Breast epithelium (tissue), 4 donors: ENCODE results near the gene STEAP2. TPM values are rescaled to one million over a fixed set of nuclear protein-coding genes. Genes with fewer than 3 reads are reported as not detected.
"Not testable (repeated sequence)": the region's sequence is repeated elsewhere in the genome, so short reads cannot be mapped to it uniquely, and the experiment has no call there.

Source experiments
- DNase-seq, 2 donors: peaks; one replicate each; pipeline ENCODE4 v3.0.0-alpha.2; 2019; ENCODE audit warnings: low spot score in 2 of 2
- H3K27ac ChIP-seq, 2 donors: fragments of 200-600 bp; sonication (generic) in 1 of 2; one replicate each; pipeline ENCODE4 v1.5.1; 2016 to 2019; ENCODE audit warnings: mild to moderate bottlenecking in 1 of 2
- H3K27me3 ChIP-seq, 2 donors: fragments of 200-600 bp; sonication (generic) in 1 of 2; one replicate each; pipeline versions ENCODE4 v1.5.1 to v1.6.0; 2017 to 2019; ENCODE audit warnings: control low read depth in 1 of 2, mild to moderate bottlenecking in 1 of 2
- H3K36me3 ChIP-seq: fragments of 200-600 bp; one replicate; pipeline ENCODE4 v1.5.1; 2019
- H3K4me1 ChIP-seq, 2 donors: fragments of 200-600 bp; sonication (generic); one replicate each; pipeline ENCODE4 v1.5.1; 2016 to 2019; ENCODE audit warnings: control low read depth in 1 of 2
- H3K4me3 ChIP-seq, 3 donors: fragments of 200-600 bp; sonication (generic); 1 replicate in 2 of 3; 2 replicates in 1 of 3; pipeline ENCODE4 v1.5.1; 2016 to 2019; ENCODE audit warnings: mild to moderate bottlenecking in 3 of 3, moderate library complexity in 2 of 3
- H3K9me3 ChIP-seq, 2 donors: fragments of 200-600 bp; sonication (generic) in 1 of 2; one replicate each; pipeline ENCODE4 v1.5.1; 2016 to 2019; ENCODE audit warnings: control low read depth in 1 of 2
- POLR2A ChIP-seq: fragments of 450-650 bp; IDR thresholded peaks from one replicate; pipeline ENCODE4 v1.6.1; 2016; ENCODE audit warnings: antibody characterized with exemption, mild to moderate bottlenecking, moderate library complexity
- POLR2AphosphoS5 ChIP-seq, 3 donors: sonication (generic); formaldehyde crosslinking; IDR thresholded peaks; one replicate each; pipeline ENCODE4 v1.6.1; 2017; ENCODE audit warnings: antibody characterized with exemption in 3 of 3
- intact Hi-C: fragments of 100-400 bp; cut with DNase I; formaldehyde crosslinking; loops from one replicate; pipeline ENCODE4 v1.15.1; 2023; ENCODE audit warnings: low total_unique reads
- total RNA-seq, 3 donors: library from RNA; depleted of rRNA; stranded (reverse); fragments of >200 nt; gene quantifications; one replicate each; pipeline ENCODE4 v1.1.0, GENCODE V29; 2016
- TF ChIP-seq, protein P1 (sequence below), 3 donors: fragments of 450-650 bp; IDR thresholded peaks; one replicate each; pipeline ENCODE4 v1.5.1; 2016 to 2017; ENCODE audit warnings: antibody characterized with exemption in 3 of 3, mild to moderate bottlenecking in 3 of 3, moderate library complexity in 3 of 3

Gene STEAP2
- total RNA-seq, 3 donors from 2014 or later: 14.4 to 81.9 (median 22.1) TPM

DNA sequence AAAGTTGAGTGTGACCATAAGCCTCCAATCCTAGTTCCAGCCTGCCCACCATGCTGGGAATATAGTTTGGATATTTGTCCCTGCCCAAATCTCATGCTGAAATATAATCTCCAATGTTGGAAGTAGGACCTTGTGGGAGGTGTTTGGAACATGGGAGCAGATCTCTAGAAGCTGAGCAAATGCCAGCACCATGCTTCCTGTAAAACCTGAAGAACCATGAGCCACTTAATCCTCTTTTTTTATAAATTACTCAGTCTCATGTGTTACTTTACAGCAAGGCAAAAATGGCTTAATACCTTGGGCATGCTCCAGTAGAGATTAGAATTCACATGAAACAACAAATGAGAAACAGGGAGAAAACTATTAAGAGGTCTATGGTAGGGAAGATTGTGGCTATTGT, 30.1 kb upstream of the STEAP2 start:
- TF ChIP-seq, protein P1, sequence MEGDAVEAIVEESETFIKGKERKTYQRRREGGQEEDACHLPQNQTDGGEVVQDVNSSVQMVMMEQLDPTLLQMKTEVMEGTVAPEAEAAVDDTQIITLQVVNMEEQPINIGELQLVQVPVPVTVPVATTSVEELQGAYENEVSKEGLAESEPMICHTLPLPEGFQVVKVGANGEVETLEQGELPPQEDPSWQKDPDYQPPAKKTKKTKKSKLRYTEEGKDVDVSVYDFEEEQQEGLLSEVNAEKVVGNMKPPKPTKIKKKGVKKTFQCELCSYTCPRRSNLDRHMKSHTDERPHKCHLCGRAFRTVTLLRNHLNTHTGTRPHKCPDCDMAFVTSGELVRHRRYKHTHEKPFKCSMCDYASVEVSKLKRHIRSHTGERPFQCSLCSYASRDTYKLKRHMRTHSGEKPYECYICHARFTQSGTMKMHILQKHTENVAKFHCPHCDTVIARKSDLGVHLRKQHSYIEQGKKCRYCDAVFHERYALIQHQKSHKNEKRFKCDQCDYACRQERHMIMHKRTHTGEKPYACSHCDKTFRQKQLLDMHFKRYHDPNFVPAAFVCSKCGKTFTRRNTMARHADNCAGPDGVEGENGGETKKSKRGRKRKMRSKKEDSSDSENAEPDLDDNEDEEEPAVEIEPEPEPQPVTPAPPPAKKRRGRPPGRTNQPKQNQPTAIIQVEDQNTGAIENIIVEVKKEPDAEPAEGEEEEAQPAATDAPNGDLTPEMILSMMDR (IDR thresholded peaks at IDR 0.05): no peak
- no peak for TF ChIP-seq POLR2AphosphoS5 (IDR thresholded peaks at IDR 0.05)
- no peak for TF ChIP-seq POLR2A
- Histone ChIP-seq H3K27ac (no peak overlapping the region), H3K36me3 (no peaks in the 10 kb centered on the region), H3K27me3 (no peaks in the 10 kb centered on the region), H3K4me3 (no peak overlapping the region), H3K4me1 (no peaks in the 10 kb centered on the region), H3K9me3 (no peaks in the 10 kb centered on the region)
- DNase-seq: no peak
- intact Hi-C loops: no loop called here

DNA sequence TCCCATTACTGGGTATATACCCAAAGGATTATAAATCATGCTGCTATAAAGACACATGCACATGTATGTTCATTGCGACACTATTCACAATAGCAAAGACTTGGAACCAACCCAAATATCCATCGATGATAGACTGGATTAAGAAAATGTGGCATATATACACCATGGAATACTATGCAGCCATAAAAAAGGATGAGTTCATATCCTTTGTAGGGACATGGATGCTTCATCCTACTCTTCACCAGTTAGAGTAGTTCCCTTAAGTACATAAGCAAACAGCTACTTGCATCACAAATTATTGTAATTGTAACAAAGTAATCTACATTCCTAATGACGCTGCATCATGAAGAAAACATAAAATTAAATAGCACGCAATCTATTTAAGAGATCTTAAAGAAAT, 25.2 kb upstream of the STEAP2 start:
- intact Hi-C loops, DNase-seq, H3K4me1 ChIP-seq, H3K27ac ChIP-seq, H3K9me3 ChIP-seq, H3K27me3 ChIP-seq, H3K4me3 ChIP-seq, H3K36me3 ChIP-seq: not testable (repeated sequence)

DNA sequence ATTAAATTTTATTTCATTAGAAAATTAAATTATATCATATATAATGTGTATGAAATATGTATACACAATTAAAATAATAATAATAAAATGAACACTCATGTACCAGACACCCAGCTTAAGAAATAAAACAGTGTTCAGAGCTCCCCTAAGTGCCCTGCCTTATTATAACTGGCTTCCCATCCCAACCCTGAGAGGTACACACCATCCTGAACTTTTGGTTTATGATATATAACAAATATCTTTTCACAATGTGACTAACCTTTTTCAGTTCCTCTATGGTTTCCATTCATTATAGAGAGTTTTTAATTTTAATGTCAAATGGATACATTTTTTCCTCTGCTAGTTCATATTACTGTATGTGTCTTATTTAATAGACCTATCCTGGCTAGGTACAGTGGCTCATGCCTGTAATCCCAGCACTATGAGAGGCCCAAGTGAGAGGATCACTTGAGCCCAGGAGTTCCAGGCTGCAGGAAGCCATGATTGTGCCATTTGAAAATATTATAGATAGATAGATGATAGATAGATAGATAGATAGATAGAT, 24.0 kb upstream of the STEAP2 start:
- Histone ChIP-seq H3K9me3 (peaks cover 0 to 7% of the 10 kb centered on the region in 2 donors), H3K4me3 (no peak overlapping the region), H3K36me3 (no peaks in the 10 kb centered on the region), H3K27ac (no peak overlapping the region), H3K27me3 (no peaks in the 10 kb centered on the region), H3K4me1 (no peaks in the 10 kb centered on the region)
- intact Hi-C loops: no loop called here
- no peak for TF ChIP-seq POLR2A
- no peak for TF ChIP-seq POLR2AphosphoS5 (IDR thresholded peaks at IDR 0.05)
- TF ChIP-seq, protein P1 (IDR thresholded peaks at IDR 0.05): no peak
- DNase-seq: no peak

DNA sequence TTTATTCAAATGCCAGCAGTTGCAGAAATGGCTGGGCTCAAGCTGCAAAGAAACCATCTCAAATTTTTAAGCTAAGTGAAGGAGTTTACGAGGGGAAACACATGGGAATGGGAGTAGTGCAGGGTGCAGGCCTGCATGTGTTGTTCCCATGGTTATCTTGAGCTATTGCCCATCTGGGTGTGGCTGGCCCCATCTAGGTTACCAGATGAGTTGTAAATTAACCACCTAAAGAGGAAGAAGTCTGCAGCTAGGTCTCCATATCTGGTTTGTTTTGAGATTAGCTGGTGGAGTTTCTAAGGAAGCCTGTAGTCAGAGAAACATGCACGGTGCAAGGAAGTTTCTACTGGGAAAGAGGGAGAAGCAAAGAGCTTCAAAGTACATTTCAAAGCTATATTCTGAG, 23.3 kb upstream of the STEAP2 start:
- peaks cover 0 to 7% of the 10 kb centered on the region in 2 donors for H3K9me3 ChIP-seq
- intact Hi-C loops: no loop called here
- H3K27me3 ChIP-seq: no peaks in the 10 kb centered on the region
- no peak for DNase-seq
- no peaks in the 10 kb centered on the region for H3K36me3 ChIP-seq
- no peaks in the 10 kb centered on the region for H3K4me1 ChIP-seq
- no peak overlapping the region for H3K27ac ChIP-seq
- H3K4me3 ChIP-seq: no peak overlapping the region
- TF ChIP-seq POLR2A (no peak), POLR2AphosphoS5 (IDR thresholded peaks at IDR 0.05) (no peak)

DNA sequence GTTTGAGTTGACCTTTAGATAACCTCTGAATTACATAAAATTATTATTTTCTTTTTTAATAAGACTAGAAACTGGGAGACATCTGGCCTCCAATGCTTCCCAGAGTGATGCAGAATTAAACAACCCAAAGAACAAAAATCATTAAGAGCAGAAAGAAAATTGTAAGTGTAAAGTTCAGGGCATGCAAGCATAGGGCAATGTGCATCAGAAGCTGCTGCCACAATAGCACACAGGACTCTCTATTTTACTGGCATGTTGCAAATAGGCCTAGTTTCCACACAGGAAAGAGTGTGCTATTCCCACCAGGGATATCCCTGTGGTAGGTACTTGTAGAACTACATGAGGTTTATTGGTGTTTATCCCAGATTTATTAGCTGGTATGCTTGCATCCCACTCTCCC, 20.5 kb upstream of the STEAP2 start:
- intact Hi-C loops: no loop called here
- Histone ChIP-seq H3K9me3 (peaks cover 0 to 7% of the 10 kb centered on the region in 2 donors), H3K36me3 (no peaks in the 10 kb centered on the region), H3K27ac (no peak overlapping the region), H3K4me1 (no peaks in the 10 kb centered on the region), H3K4me3 (no peak overlapping the region), H3K27me3 (no peaks in the 10 kb centered on the region)
- no peak for DNase-seq
- TF ChIP-seq POLR2AphosphoS5 (IDR thresholded peaks at IDR 0.05): no peak
- TF ChIP-seq POLR2A: no peak
- TF ChIP-seq, protein P1 (IDR thresholded peaks at IDR 0.05): no peak

DNA sequence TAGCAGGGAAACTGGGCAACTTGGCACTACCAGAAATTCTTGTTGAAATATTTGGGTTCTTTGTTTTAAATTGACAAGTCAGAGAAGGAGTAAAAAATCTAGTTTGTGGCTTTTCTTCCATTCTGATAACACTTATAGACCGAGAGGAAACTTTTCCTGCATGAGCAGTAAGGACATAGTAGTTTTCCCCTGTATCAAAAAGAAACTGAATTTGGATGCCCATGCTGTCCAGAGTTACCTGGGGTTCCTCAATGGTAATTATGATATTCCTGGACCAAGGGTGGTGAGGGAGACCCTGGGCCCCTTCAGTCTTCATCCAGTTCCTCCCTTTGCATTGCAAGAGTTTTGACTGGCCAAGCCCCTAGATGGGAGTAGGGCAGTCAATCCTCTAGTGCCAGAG, 19.9 kb upstream of the STEAP2 start:
- H3K4me3 ChIP-seq: no peak overlapping the region
- TF ChIP-seq, protein P1 (IDR thresholded peaks at IDR 0.05): no peak
- no peak for TF ChIP-seq POLR2AphosphoS5 (IDR thresholded peaks at IDR 0.05)
- TF ChIP-seq POLR2A: no peak
- no peaks in the 10 kb centered on the region for H3K27me3 ChIP-seq
- H3K4me1 ChIP-seq: no peaks in the 10 kb centered on the region
- H3K9me3 ChIP-seq: peaks cover 0 to 7% of the 10 kb centered on the region in 2 donors
- no peak overlapping the region for H3K27ac ChIP-seq
- no peak for DNase-seq
- intact Hi-C loops: no loop called here
- no peaks in the 10 kb centered on the region for H3K36me3 ChIP-seq
